CD4-positive, CD25-positive, alpha-beta regulatory T cell (primary cell): ENCODE measurements around the gene SLC27A3. TPM values are rescaled to one million over a fixed set of nuclear protein-coding genes. Genes with fewer than 3 reads are reported as not detected.

Source experiments
- ATAC-seq, 2 donors: fragments of 150-1000 bp; cut with Tn5 transposase; one replicate each; pipeline ENCODE4 v1.10.0; 2021; ENCODE audit warnings: low read depth in 2 of 2, moderate number of reproducible peaks in 2 of 2, moderate library complexity in 1 of 2
- DNase-seq, 3 donors: peaks; one replicate each; pipeline versions ENCODE4 v3.0.0 to v3.0.0-alpha.2; 2012 to 2022; ENCODE audit warnings: mixed read lengths in 1 of 3
- H3K27ac ChIP-seq: one replicate; pipeline ENCODE4 v1.7.0; 2013; ENCODE audit warnings: mild to moderate bottlenecking, low read length; ENCODE audit not compliant: insufficient read depth, poor library complexity, severe bottlenecking
- H3K27me3 ChIP-seq: one replicate; pipeline ENCODE4 v1.7.0; 2013; ENCODE audit warnings: low read length; ENCODE audit not compliant: control insufficient read depth, insufficient read depth
- H3K36me3 ChIP-seq: one replicate; pipeline ENCODE4 v1.7.0; 2013; ENCODE audit warnings: mild to moderate bottlenecking, low read length, moderate library complexity; ENCODE audit not compliant: control insufficient read depth, insufficient read depth
- H3K4me1 ChIP-seq: 2 replicates; pipeline ENCODE4 v1.7.0; 2013; ENCODE audit warnings: mild to moderate bottlenecking, low read length; ENCODE audit not compliant: insufficient read depth, control insufficient read depth, poor library complexity, severe bottlenecking
- H3K4me3 ChIP-seq: one replicate; pipeline ENCODE4 v1.7.0; 2013; ENCODE audit warnings: low read depth, mild to moderate bottlenecking, low read length, moderate library complexity
- H3K9me3 ChIP-seq, 2 experiments: 1 replicate in 1 of 2; 2 replicates in 1 of 2; pipeline ENCODE4 v1.7.0; 2013; ENCODE audit warnings: low read length in 2 of 2, mild to moderate bottlenecking in 1 of 2, moderate library complexity in 1 of 2; ENCODE audit not compliant: control insufficient read depth in 2 of 2
- H3K27ac Mint-ChIP-seq, 3 donors: one replicate each; pipeline ENCODE4 v1.8.0; 2020 to 2022; ENCODE audit warnings: mild to moderate bottlenecking in 3 of 3, mixed read lengths in 3 of 3, moderate library complexity in 2 of 3
- H3K27me3 Mint-ChIP-seq: one replicate; pipeline ENCODE4 v1.8.0; 2022; ENCODE audit warnings: mild to moderate bottlenecking, mixed read lengths
- H3K36me3 Mint-ChIP-seq: one replicate; pipeline ENCODE4 v1.8.0; 2020; ENCODE audit warnings: mixed read lengths
- H3K4me1 Mint-ChIP-seq, 4 donors: one replicate each; pipeline ENCODE4 v1.8.0; 2020 to 2022; ENCODE audit warnings: mixed read lengths in 4 of 4, mild to moderate bottlenecking in 1 of 4
- H3K4me3 Mint-ChIP-seq, 4 donors: one replicate each; pipeline ENCODE4 v1.8.0; 2020 to 2022; ENCODE audit warnings: mild to moderate bottlenecking in 4 of 4, mixed read lengths in 4 of 4, moderate library complexity in 3 of 4
- H3K9me3 Mint-ChIP-seq, 7 donors: one replicate each; pipeline ENCODE4 v1.8.0; 2020 to 2022; ENCODE audit warnings: mixed read lengths in 7 of 7, mild to moderate bottlenecking in 3 of 7, moderate library complexity in 2 of 7
- polyA plus RNA-seq, 4 donors: library from polyadenylated mRNA; unstranded; fragments of 300-500 nt; fragmentation: Illumina TruSeq; gene quantifications; one replicate each; pipeline ENCODE4 v1.2.3, GENCODE V29; 2021
- total RNA-seq: library from RNA; stranded (reverse); gene quantifications from one replicate; pipeline ENCODE4 v1.2.3, GENCODE V29; 2022

Gene SLC27A3
- total and polyA plus RNA-seq, 5 donors from 2014 or later = 5.4 to 8.3 (median 6.2) TPM

GRCh38 chr1:153735090-153735420 is 40.2 kb upstream of the SLC27A3 start:
- peaks cover 4% of the 10 kb centered on the region for H3K4me1 ChIP-seq
- H3K27ac Mint-ChIP-seq = peak overlapping the region in 1 of 3 donors; percentile 6
- ATAC-seq (no peak), DNase-seq (no peak)
- H3K27ac ChIP-seq = no peak overlapping the region
- H3K9me3 ChIP-seq = no peaks in the 10 kb centered on the region
- H3K4me1 Mint-ChIP-seq = peaks cover 13 to 24% (median 18%) of the 10 kb centered on the region in 4 donors
- no peaks in the 10 kb centered on the region for H3K9me3 Mint-ChIP-seq
- H3K36me3 Mint-ChIP-seq = no peaks in the 10 kb centered on the region
- H3K4me3 ChIP-seq = no peak overlapping the region
- no peaks in the 10 kb centered on the region for H3K27me3 Mint-ChIP-seq
- H3K4me3 Mint-ChIP-seq = no peak overlapping the region
- H3K27me3 ChIP-seq = no peaks in the 10 kb centered on the region
- no peaks in the 10 kb centered on the region for H3K36me3 ChIP-seq

- no peak overlapping the region for H3K4me3 Mint-ChIP-seq
- H3K36me3 ChIP-seq = peaks cover 49% of the 10 kb centered on the region
- H3K9me3 Mint-ChIP-seq = no peaks in the 10 kb centered on the region
- peaks cover 38% of the 10 kb centered on the region for H3K36me3 Mint-ChIP-seq
- no peaks in the 10 kb centered on the region for H3K27me3 ChIP-seq
- no peak overlapping the region for H3K27ac ChIP-seq
- peak overlapping the region in 1 of 3 donors; percentile 77 for H3K27ac Mint-ChIP-seq
- H3K4me1 ChIP-seq = no peaks in the 10 kb centered on the region
- no peak for DNase-seq
- peaks cover 8 to 19% (median 13%) of the 10 kb centered on the region in 4 donors for H3K4me1 Mint-ChIP-seq
- H3K27me3 Mint-ChIP-seq = no peaks in the 10 kb centered on the region
- H3K9me3 ChIP-seq = no peaks in the 10 kb centered on the region
- ATAC-seq = no peak
- no peak overlapping the region for H3K4me3 ChIP-seq
These were observed 33.2 kb upstream of the SLC27A3 start for GRCh38 chr1:153741986-153742385.

GRCh38 chr1:153742411-153743142 is 32.6 kb upstream of the SLC27A3 start:
- Mint-ChIP-seq H3K9me3 (no peaks in the 10 kb centered on the region), H3K4me3 (no peak overlapping the region), H3K4me1 (peaks cover 8 to 13% (median 12%) of the 10 kb centered on the region in 4 donors), H3K27me3 (no peaks in the 10 kb centered on the region), H3K27ac (peak overlapping the region in 2 of 3 donors; percentile 61 to 78), H3K36me3 (peaks cover 41% of the 10 kb centered on the region)
- H3K27me3 ChIP-seq = no peaks in the 10 kb centered on the region
- H3K27ac ChIP-seq = no peak overlapping the region
- peaks cover 55% of the 10 kb centered on the region for H3K36me3 ChIP-seq
- ATAC-seq = no peak
- no peak overlapping the region for H3K4me3 ChIP-seq
- DNase-seq = no peak
- H3K4me1 ChIP-seq = no peaks in the 10 kb centered on the region
- H3K9me3 ChIP-seq = no peaks in the 10 kb centered on the region

GRCh38 chr1:153745417-153745816 is 29.8 kb upstream of the SLC27A3 start:
- H3K4me1 Mint-ChIP-seq = peaks cover 11 to 17% (median 14%) of the 10 kb centered on the region in 4 donors
- ATAC-seq (no peak), DNase-seq (no peak)
- no peak overlapping the region for H3K4me3 ChIP-seq
- H3K27me3 ChIP-seq = no peaks in the 10 kb centered on the region
- H3K4me3 Mint-ChIP-seq = no peak overlapping the region
- no peak overlapping the region for H3K27ac Mint-ChIP-seq
- H3K4me1 ChIP-seq = no peaks in the 10 kb centered on the region
- no peaks in the 10 kb centered on the region for H3K9me3 ChIP-seq
- no peaks in the 10 kb centered on the region for H3K9me3 Mint-ChIP-seq
- H3K27me3 Mint-ChIP-seq = no peaks in the 10 kb centered on the region
- H3K36me3 ChIP-seq = peaks cover 70% of the 10 kb centered on the region
- peaks cover 50% of the 10 kb centered on the region for H3K36me3 Mint-ChIP-seq
- H3K27ac ChIP-seq = no peak overlapping the region

GRCh38 chr1:153746174-153746573 is 29.0 kb upstream of the SLC27A3 start:
- Histone ChIP-seq H3K9me3 (no peaks in the 10 kb centered on the region), H3K4me1 (no peaks in the 10 kb centered on the region), H3K27ac (no peak overlapping the region), H3K27me3 (no peaks in the 10 kb centered on the region), H3K4me3 (no peak overlapping the region), H3K36me3 (peaks cover 67% of the 10 kb centered on the region)
- DNase-seq (no peak), ATAC-seq (no peak)
- Mint-ChIP-seq H3K9me3 (no peaks in the 10 kb centered on the region), H3K4me1 (peaks cover 11 to 17% (median 14%) of the 10 kb centered on the region in 4 donors), H3K36me3 (peaks cover 52% of the 10 kb centered on the region), H3K27me3 (no peaks in the 10 kb centered on the region), H3K27ac (no peak overlapping the region), H3K4me3 (no peak overlapping the region)

GRCh38 chr1:153748903-153749302 is 26.3 kb upstream of the SLC27A3 start:
- no peaks in the 10 kb centered on the region for H3K27me3 ChIP-seq
- H3K27ac Mint-ChIP-seq = peak overlapping the region in 1 of 3 donors; percentile 33
- peaks cover 46% of the 10 kb centered on the region for H3K36me3 Mint-ChIP-seq
- no peak for ATAC-seq
- no peaks in the 10 kb centered on the region for H3K4me1 ChIP-seq
- H3K9me3 ChIP-seq = no peaks in the 10 kb centered on the region
- no peaks in the 10 kb centered on the region for H3K9me3 Mint-ChIP-seq
- H3K27ac ChIP-seq = no peak overlapping the region
- H3K36me3 ChIP-seq = peaks cover 64% of the 10 kb centered on the region
- H3K4me3 ChIP-seq = no peak overlapping the region
- no peak overlapping the region for H3K4me3 Mint-ChIP-seq
- no peak for DNase-seq
- H3K4me1 Mint-ChIP-seq = peaks cover 0 to 9% (median 8%) of the 10 kb centered on the region in 4 donors
- H3K27me3 Mint-ChIP-seq = no peaks in the 10 kb centered on the region

GRCh38 chr1:153749408-153750005 is 25.7 kb upstream of the SLC27A3 start:
- Mint-ChIP-seq H3K9me3 (no peaks in the 10 kb centered on the region), H3K27ac (peak overlapping the region in 2 of 3 donors; percentile 33 to 59), H3K4me3 (no peak overlapping the region), H3K27me3 (no peaks in the 10 kb centered on the region), H3K36me3 (peaks cover 46% of the 10 kb centered on the region), H3K4me1 (peaks cover 0 to 8% (median 5%) of the 10 kb centered on the region in 4 donors)
- DNase-seq (peak; percentile 62 to 85 (median 80)), ATAC-seq (peak; percentile 100)
- Histone ChIP-seq H3K4me1 (no peaks in the 10 kb centered on the region), H3K27ac (no peak overlapping the region), H3K27me3 (no peaks in the 10 kb centered on the region), H3K4me3 (no peak overlapping the region), H3K9me3 (no peaks in the 10 kb centered on the region), H3K36me3 (peaks cover 64% of the 10 kb centered on the region)
